GM12864 (cell line): Measurements from ENCODE around the gene MOXD1.

Source experiments
- DNase-seq: peaks from one replicate; pipeline ENCODE4 v3.0.0-alpha.2; 2011; ENCODE audit warnings: low read depth
- H3K4me3 ChIP-seq: 2 replicates; pipeline ENCODE4 v1.5.1; 2011; ENCODE audit warnings: mild to moderate bottlenecking, low read depth, low read length, control low read depth
- CTCF ChIP-seq: IDR thresholded peaks from 2 replicates; pipeline ENCODE4 v1.5.1; 2011; ENCODE audit warnings: low read depth, mild to moderate bottlenecking, moderate library complexity, low read length, control low read depth, inconsistent platforms; ENCODE audit errors: missing control alignments

MOXD1 gene

GRCh38 chr6:132251711-132252110 is 149.6 kb downstream of the MOXD1 start:
- no peak for TF ChIP-seq CTCF
- DNase-seq = no peak
- H3K4me3 ChIP-seq = no peak overlapping the region

- TF ChIP-seq CTCF = no peak
- no peak overlapping the region for H3K4me3 ChIP-seq
- DNase-seq = no peak
These were observed 153.7 kb downstream of the MOXD1 start for GRCh38 chr6:132247381-132248159.

- TF ChIP-seq CTCF = no peak
- DNase-seq = no peak
- no peak overlapping the region for H3K4me3 ChIP-seq
These were observed 154.5 kb downstream of the MOXD1 start for GRCh38 chr6:132246632-132247270.

GRCh38 chr6:132246120-132246617 is 155.1 kb downstream of the MOXD1 start:
- no peak for DNase-seq
- no peak overlapping the region for H3K4me3 ChIP-seq
- TF ChIP-seq CTCF = no peak
